ENCODE data around the gene REC114.

DNA sequence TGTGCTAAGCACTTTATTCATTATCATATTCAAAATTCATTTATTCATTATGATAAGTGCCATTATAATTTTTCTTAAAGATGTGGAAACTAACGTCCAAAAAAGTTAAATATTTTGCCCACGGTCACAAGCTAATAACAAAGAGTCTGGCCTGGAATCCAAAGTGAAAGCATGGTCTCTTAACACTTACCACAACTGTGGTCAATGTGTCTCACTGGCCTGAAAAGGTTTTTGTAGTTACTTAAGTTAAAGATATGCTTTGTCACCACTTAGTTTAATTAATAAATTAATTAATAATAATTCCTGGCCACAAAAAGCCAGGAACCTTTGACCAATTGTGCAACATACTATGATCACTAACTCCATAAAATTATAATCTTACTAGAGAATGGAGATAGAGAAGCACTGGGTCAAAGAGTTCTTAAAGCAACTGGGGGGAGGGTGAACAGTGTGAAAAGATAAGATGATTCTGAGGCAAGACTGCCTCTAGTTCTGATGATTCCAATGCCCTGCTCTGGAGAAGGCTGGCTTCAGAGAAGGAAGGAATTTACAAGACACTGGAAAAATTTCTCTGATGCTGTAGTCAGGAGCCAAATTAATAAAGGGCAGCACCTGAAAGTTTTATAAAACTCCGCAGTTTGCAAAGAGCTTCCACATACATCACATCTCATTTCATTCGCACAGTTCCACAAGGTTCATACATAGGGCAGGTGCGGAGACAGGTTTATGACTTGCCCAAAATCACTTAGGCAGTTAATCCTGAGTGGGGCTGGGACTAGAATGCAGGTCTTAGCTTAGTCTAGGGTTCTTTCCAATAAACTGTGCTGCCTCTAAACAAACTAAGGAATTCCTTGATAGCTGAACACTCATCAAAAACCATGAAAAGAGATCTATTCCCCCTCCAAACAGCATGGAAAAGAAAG, 157.7 kb downstream of the REC114 start:
- TF ChIP-seq POLR2A (IDR thresholded peaks at IDR 0.05; ENCODE audit: low read length): no peak
- TF ChIP-seq GATA1 (IDR thresholded peaks at IDR 0.05; ENCODE audit: low read depth, low read length): no peak
